ENCODE results near the gene TMBIM4.

Gene TMBIM4

GRCh38 chr12:66190519-66191370 is 20.9 kb upstream of the TMBIM4 start (continued):
- TF ChIP-seq ZNF777 (tag by site-specific recombination; IDR thresholded peaks at IDR 0.05; ENCODE audit: borderline replicate concordance) (no peak), PRDM6 (tag by site-specific recombination; IDR thresholded peaks at IDR 0.05) (peak; percentile 46; the same call in 1 of the 2 replicates), KLF9 (tag by site-specific recombination; IDR thresholded peaks at IDR 0.05; ENCODE audit: low read depth) (peak; percentile 33; the same call in 1 of the 2 replicates)

GRCh38 chr12:66189889-66190288 is 20.1 kb upstream of the TMBIM4 start:
- ChIA-PET CTCF (no interaction called here), POLR2A (no interaction called here)
- peaks cover 11% of the 10 kb centered on the region; the same call in 1 of the 2 replicates for H3K4me1 ChIP-seq (ENCODE audit: control insufficient read depth, insufficient read depth, low read length)
- H3K36me3 ChIP-seq (ENCODE audit: control insufficient read depth in 2 of 2, insufficient read depth in 1 of 2, low read length in 2 of 2) = no peaks in the 10 kb centered on the region
- H3K4me3 ChIP-seq (ENCODE audit: low read depth, low read length) = no peak overlapping the region
- no peaks in the 10 kb centered on the region for H3K9me3 ChIP-seq (ENCODE audit: control insufficient read depth, insufficient read depth, low read depth, low read length)
- no peak for TF ChIP-seq ZNF610 (tag by site-specific recombination; IDR thresholded peaks at IDR 0.05; ENCODE audit: borderline replicate concordance)
- TF ChIP-seq ZNF521 (tag by site-specific recombination; IDR thresholded peaks at IDR 0.05) = no peak
- no peak for TF ChIP-seq ZBTB21 (tag by site-specific recombination; IDR thresholded peaks at IDR 0.05)
- no peak for TF ChIP-seq ZNF239 (tag by site-specific recombination; IDR thresholded peaks at IDR 0.05)
- TF ChIP-seq ZNF629 (tag by site-specific recombination; IDR thresholded peaks at IDR 0.05) = no peak
- TF ChIP-seq GLIS1 (tag by site-specific recombination; IDR thresholded peaks at IDR 0.05) = no peak
- no peak for TF ChIP-seq ZBTB7A (tag by site-specific recombination; IDR thresholded peaks at IDR 0.05; ENCODE audit: low read depth)
- no peak for TF ChIP-seq ZNF510 (tag by site-specific recombination; IDR thresholded peaks at IDR 0.05; ENCODE audit: insufficient replicate concordance)
- no peak for TF ChIP-seq HOXD13 (CRISPR knock-in tag; IDR thresholded peaks at IDR 0.05; ENCODE audit: borderline replicate concordance)
- TF ChIP-seq ZNF530 (tag by site-specific recombination; IDR thresholded peaks at IDR 0.05; ENCODE audit: low read depth) = no peak
- TF ChIP-seq HOXA7 (CRISPR knock-in tag; IDR thresholded peaks at IDR 0.05; ENCODE audit: borderline replicate concordance) = no peak
- no peak for TF ChIP-seq YY2 (tag by site-specific recombination; IDR thresholded peaks at IDR 0.05)
- no peak for TF ChIP-seq ZFP41 (tag by site-specific recombination; IDR thresholded peaks at IDR 0.05; ENCODE audit: borderline replicate concordance)
- TF ChIP-seq FEZF1 (tag by site-specific recombination; IDR thresholded peaks at IDR 0.05) = no peak
- no peak for TF ChIP-seq PRDM10 (tag by site-specific recombination; IDR thresholded peaks at IDR 0.05)
- H3K27ac ChIP-seq (ENCODE audit: extremely low read depth, low read depth, low read length) = no peak overlapping the region

GRCh38 chr12:66189486-66189843 is 19.7 kb upstream of the TMBIM4 start:
- no peak overlapping the region for H3K4me3 ChIP-seq (ENCODE audit: low read depth, low read length)
- ChIA-PET CTCF (no interaction called here), POLR2A (no interaction called here)
- H3K4me1 ChIP-seq (ENCODE audit: control insufficient read depth, insufficient read depth, low read length) = peaks cover 11% of the 10 kb centered on the region; the same call in 1 of the 2 replicates
- no peaks in the 10 kb centered on the region for H3K9me3 ChIP-seq (ENCODE audit: control insufficient read depth, insufficient read depth, low read depth, low read length)
- H3K36me3 ChIP-seq (ENCODE audit: control insufficient read depth in 2 of 2, insufficient read depth in 1 of 2, low read length in 2 of 2) = no peaks in the 10 kb centered on the region
- H3K27ac ChIP-seq (ENCODE audit: extremely low read depth, low read depth, low read length) = no peak overlapping the region
- no peak for TF ChIP-seq OSR2 (tag by site-specific recombination; IDR thresholded peaks at IDR 0.05)
- no peak for TF ChIP-seq ZNF518A (tag by site-specific recombination; conservative IDR thresholded peaks at IDR 0.05; ENCODE audit: low read depth)
- no peak for TF ChIP-seq ZNF211 (tag by site-specific recombination; IDR thresholded peaks at IDR 0.05; ENCODE audit: low read depth)
- no peak for TF ChIP-seq ZNF423 (tag by site-specific recombination; IDR thresholded peaks at IDR 0.05)
- no peak for TF ChIP-seq ZNF155 (tag by site-specific recombination; IDR thresholded peaks at IDR 0.05)
- no peak for TF ChIP-seq ZNF558 (tag by site-specific recombination; IDR thresholded peaks at IDR 0.05)
